Islet precursor cell (in vitro differentiated cells): ENCODE measurements around the gene ZBTB7C.

Experiments
- DNase-seq: peaks from one replicate; pipeline ENCODE4 v3.0.0-alpha.2; 2018

Gene ZBTB7C

DNA sequence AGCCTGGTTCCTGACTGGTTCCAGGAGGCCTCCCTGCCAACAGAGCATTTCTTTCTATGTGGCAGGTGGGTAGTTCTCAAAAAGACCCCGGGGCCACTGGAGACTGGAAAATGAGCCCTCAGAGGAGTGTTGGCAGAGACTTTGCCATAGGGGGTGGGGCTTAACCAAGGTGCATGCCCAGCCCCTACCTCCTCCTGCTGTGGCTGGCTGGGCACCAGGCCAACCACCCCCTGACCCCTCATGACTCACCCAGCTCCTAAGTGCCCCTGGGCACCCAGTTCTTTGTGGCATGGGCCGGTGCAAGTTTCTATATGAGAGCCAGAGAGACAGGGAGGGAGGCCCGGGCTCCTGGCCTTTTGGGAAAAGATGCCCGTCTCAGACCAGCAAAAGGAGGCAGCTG is 380.5 kb downstream of the ZBTB7C start:
- no peak for DNase-seq

DNA sequence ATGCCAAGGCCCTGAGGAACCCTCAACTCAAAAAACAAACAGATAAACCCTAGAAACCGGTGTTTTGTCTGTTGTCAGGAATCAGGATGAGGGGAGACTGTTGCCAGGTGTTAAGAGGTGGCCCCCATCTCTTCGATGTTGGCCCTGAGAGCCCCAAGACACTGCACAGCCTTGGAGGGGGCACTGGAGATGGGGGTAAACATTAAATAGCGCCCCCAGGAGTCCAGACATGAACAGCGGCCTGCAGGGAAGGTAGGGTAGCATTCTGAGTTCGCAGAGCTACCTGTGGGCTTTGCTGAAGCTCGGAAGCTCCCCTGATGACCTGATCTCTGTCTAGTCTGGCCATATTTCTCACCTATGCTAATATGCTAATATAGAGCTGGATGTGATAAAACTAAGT is 381.1 kb downstream of the ZBTB7C start:
- DNase-seq, result no peak

DNA sequence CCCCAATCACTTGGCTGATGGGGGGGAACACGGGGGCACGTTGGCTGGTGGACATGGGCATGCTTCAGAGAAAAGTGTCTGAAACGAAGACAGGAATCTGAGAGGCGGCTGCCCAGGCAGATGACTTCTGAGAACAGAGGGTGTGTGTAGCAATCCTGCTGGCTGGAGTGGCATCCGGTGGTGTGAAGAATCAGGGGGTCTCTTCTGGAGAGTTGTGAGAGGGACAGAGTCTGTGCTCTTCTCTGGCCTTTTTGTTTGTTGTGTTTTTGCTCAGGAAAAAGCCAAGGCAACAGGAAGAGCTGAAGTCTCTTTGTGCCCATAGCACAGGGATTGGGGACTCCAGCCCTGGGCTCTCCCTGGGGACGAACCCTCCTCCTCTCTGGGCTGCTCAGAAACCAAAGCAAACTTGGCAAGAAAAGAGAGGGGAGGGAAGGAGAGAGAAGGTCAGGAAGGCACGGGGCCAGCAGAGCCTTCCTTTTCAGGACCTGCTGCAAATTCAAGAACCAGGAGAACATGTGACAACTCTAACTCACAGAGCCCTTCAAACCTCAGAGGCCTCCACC is 381.7 kb downstream of the ZBTB7C start:
- DNase-seq, result no peak

DNA sequence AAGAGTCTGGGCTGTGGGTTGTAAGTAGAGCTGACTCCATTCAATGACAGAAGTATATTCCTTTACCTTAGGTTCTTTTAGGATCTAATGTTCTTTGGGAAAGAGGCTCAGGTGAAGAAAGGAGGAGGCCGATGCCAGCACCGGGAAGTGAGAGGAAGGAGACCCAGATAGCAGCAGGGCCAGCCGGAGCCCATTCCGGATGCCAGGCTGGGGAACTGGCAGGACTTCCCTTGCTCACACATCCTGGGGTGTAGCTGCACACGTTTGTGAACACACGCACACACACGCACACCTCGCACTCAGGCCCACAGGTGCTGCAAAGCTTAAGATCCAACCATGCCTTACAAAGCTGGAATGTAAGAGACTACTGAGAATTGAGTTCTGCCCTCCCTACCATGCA is 383.0 kb downstream of the ZBTB7C start:
- DNase-seq, result peak; percentile 34

DNA sequence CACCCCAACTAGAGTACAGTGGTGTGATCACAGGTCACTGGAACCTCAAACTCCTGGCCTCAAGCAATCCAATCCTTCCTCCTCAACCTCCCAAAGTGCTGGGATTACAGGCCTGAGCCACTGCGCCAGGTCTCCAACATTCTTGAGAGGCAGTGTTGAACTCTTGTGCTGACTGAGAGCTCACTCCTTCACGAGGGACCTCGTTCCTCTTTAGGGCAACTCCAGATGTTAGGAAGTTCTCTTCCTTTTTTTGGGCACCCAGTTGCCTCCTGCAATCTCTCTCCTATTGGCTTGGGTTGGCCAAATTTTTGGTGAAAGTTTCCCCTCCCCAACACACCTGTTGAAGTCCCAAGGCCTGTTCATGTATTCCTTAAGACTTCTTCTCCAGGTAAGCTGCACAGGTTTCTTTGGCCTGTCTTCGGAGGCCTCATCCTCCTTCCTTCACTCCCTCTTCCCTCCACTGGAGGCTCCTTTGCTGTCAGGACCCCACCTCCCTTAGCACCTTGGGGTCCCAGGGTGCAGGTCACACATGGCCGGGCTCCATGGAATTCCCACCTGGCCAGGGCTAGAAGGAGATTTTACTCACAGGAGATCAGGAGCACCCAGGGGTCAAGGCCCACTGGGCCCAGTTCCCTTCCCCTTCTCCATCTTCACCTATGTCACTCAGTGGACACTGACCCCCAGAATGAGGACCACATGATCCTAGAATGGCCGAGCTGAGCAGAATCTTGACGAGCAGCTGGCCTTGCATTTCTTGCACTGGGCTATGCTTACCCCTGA is 384.1 kb downstream of the ZBTB7C start:
- DNase-seq, result no peak

DNA sequence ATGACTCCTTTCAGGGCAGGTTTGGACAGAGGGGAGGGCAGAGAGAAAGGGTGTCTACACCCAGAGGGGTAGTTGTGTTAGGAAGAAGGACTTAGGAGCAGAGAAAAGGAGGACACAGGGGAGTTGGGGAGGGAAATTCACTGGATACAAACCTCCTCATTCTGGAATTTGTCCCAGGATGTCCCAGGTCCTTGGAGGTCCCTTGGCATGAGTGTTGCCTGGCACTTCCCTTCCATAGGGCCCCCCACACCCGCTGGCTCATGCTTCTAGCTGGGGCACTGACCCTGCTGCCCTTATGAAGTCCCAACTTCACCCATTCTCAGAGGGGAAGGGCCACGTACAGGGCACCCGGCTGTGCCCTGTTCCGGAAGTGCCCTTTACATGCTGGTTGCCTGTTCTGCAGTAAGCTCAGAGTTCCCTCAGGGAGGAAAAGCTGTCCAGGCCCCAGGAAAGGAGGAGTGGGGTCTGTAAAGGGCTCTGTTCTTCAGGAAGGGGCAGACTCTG is 385.1 kb downstream of the ZBTB7C start:
- peak; percentile 44 for DNase-seq

DNA sequence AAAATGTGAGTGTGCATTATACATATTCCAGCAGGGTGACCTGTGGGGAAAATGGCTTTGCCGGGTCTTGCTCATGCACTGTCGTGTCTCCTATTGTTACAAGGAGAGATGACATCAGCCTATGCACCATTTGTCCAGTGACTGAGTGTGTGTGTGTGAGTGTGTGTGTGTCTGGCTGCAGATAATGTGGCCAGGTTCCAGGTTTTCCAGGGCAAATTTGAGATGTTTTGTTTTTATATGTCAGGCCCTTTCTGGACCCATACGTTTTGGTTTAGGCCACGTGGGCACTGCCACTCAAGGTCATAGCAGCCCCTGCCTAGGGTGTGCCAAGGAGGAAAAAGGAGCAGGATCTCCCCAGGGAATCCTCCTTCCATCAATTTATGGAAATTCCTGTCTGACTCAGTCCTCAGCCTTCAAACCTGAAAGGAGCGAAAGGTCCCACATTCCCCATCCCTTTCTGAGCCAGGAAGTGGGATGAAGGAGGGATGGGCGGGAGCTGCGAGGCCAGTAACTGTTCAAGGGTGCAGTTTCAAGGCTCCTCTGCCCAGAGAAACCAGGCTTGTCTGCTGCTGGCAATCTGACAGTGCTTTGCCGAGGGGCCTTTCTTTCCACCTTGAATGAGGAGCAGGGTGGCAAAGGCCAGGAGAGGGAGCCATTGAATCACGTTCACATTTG is 385.7 kb downstream of the ZBTB7C start:
- DNase-seq, result peak; percentile 84

DNA sequence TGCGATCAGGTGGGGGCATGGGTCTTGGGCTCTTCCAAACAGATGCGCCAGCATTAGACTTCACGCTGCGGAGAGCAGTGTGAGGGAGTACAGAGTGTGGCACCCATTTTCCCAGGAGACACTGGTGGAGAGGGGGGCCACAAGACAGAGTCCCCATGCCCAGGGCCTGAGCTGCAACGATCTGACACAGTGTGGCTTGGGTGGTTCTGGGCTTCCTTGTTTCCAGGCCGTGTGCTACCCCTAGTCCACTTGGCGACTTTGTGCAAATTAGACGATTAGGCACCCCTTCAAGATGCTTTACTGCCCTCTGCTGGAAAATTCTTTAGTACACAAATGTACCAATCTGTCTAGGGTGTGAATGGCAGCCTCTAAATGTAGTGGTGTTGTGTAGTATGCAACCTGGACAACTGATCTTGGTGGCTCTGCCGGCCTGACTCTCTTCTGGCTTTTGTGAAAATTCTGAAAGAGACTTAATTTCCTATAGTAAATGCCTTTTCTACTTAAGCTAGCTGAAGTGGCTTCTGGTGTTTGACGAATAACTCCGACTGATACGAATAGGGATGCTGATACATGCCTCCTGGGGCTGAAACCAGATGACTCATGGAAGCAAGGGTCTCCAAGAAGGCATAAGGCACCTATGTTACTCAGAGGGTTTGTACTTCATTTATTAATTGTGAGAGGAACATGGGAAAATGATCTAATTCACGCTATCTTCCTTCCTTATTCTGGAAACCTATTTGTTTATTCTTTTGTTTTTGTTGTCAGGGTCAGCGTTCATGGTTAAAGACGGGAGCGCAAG is 386.5 kb downstream of the ZBTB7C start:
- DNase-seq, result peak; percentile 67

DNA sequence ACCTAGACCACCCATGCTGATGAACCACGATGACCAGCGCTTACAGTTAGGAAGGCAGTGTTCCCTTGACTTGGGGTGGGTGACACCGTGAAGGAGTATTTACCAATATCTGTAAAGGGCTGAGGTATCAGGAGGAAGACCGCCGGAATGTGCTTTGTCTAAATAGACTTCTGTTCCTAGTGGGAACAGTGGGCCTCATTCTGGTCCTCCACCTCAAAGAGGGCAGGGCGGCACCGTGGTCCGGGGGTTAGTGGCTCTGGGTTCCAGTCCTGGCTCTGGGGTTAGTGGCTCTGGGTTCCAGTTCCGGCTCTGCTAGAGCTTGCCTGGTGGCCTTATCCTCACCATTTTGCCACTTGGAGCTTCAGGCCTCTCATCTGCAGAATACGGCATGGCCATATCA is 387.2 kb downstream of the ZBTB7C start:
- peak; percentile 37 for DNase-seq

DNA sequence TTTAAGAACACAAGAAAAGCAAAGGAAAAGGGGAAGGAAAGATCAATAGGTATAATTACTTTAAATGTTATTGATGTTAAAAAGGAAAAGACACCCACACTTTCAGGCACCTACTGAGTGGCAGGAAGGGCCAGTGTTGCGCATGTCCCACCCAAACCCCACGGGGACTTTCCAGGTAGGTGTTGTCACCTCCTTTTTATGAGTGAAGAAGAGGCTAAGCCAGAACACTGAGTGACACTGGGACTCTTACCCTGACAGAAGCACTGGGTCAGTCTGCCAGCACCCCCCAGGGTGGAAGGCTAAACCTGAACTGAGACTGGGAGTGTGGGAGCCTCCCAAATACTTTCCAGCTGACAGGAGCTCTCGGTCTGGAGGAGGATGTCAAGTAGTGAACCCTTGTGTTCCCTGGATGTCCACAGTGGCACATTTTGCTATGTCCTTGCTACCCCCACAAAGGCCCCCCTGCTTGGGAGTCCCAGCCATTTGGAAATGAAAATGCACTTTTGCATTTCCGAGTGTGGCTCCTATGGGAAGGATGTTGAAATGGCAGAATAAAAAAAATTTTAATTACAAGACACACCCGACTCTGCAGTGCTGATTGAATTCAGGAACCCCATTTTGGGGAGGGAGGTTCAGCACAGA is 387.8 kb downstream of the ZBTB7C start:
- DNase-seq, result peak; percentile 43

DNA sequence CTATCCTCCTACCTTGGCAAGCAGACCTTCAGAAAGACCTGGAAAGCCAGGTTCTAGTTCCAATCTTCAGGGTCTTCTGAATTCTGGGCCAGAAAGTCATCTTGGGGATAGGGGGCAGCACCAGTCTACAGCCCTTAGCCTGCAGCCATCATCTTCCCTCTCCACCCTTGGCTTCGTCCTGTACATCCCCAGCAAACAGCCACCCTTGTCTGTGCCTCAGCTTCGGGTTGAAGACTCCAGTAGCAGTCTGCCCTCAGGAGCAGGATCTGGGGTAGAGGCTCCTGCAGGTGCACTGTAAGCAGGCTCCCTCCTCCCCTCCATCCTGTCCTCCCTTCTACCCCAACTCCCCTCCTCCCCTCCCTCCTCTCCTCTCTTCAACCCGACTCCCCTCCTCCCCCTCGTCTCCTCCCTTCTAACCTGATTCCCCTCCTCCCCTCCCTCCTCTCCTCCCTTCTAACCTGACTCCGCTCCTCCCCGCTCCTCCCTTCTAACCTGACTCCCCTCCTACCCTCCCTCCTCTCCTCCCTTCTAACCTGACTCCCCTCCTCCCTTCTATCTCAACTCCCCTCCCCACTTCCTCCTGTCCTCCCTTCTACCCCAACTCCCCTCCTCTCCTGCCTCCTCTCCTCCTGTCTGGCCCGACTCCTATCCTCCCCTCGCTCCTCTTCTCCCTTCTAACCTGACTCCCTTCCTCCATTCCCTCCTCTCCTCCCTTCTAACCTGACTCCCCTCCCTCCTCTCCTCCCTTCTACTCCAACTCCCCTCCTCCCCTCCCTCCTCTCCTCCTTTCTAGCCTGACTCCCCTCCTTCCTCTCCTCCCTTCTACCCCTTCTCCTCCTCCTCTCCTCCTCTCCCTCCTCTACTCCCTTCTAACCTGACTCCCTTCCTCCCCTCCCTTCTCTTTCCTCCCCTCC is 388.6 kb downstream of the ZBTB7C start:
- peak; percentile 31 for DNase-seq

DNA sequence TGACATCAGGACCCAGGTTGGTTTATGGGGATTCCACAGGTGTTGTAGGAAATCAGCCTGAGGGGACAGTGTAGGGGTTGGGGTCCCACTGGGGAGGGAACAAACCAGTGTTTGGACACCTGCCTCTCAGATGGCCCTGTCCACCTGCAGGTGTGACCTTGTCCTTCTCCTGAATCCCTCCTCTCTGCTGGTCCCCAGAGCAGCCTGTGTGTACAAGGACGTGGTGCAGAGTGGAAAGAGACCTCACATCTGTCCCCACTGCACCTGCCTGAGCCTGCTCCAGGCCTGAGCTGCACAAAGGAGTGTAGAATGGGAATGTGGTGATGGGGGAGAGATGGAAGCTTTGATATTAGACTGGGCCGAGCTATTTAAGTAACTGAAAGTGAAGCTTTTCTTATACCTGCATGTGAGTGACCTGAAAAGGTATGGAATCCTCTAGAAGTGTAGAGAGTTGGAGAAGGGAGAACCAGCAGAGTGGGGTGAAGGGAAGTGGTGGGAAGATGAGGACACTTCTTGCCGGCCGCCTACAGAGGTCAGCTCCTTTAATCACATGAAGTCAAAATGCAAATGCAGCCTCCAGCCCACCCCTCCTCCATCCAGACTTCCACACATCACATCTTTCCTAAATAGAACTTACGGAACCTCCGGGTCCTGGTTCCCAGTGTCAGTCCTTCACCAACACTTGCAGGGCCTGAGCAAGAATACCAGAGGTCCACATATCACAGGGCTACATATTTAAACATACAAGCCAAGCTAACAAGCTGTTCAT is 389.4 kb downstream of the ZBTB7C start:
- DNase-seq, result peak; percentile 37

DNA sequence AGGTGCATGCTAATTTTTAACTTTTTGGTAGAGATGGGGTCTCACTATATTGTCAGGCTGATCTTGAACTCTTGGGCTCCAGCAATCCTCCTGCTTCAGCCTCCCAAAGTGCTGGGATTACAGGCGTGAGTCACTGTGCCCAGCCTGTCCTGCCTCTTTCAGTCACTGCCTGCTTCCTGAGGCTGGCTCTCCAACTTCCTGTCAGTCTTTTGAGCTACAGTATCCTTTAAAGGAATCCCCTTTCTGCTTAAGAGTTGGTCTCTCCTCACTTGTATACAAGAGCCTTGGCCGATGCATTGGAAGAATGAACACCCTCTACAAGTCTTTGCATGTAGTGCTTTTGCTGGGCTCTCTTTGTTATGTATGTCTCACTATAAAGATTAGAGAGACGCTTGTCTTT is 390.3 kb downstream of the ZBTB7C start:
- peak; percentile 57 for DNase-seq

DNA sequence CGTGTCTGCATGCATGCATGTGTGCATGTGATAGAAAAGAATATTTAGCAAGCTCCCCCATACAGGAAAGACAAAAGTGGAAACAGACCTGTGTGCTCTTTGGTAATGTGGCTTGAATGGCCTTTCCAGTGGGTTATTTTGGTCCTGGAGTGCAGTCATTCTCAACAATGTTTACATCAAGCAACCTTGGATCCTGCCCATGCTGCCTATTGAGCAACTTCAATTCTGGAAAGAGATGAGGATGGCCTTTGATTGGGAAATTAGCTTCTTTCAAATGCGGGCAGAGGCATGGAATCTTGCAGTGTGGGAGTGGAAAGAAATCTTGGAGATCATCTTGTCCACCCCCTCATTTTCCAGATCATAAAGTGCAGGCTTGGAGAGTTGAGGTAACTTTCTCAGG is 391.5 kb downstream of the ZBTB7C start:
- peak; percentile 12 for DNase-seq

DNA sequence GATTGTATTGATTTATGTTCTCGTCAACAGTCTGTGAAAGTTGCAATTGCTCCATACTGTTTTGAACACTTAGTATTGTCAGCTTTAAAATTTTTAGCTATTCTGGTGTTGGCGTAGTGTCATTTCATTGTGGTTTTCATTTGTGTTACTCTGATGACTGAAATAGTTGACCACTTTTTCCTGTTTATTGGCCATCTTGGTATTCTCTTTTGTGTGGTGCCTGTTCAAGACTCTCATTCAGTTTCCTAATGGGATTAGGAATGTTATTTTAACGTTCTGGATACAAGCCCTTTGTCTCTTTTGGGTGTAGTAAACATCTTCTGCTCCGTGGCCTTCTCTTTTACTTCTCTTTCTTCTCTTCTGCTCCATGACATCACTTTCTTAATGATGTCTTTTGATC is 396.0 kb downstream of the ZBTB7C start:
- DNase-seq, result no peak

DNA sequence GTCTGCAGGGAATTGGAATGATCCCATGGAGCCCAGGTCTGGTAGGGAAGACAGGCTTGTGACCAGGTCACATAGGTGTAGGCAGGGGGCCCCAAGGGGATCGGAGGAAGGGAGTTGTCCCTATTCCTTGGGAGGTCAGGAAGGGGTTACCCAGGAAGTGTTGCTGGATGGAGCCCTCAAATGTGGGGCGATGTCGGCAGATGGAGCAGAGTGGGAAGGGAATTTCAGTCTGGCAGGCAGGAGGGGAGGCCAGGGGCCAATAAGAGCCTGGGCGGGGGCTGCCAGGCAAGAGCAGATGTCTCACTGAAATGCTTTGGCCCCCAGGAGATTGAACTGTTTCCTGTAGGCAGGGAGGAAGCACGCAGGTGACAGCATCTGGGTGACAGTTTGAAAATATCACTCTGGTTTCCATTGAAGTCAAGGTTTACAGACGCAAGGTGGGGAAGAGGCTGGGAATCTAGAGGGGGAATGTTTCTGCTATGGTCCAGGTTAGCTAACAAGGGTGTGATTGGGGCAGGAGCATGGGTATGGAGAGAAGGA is 397.2 kb downstream of the ZBTB7C start:
- DNase-seq, result peak; percentile 35

DNA sequence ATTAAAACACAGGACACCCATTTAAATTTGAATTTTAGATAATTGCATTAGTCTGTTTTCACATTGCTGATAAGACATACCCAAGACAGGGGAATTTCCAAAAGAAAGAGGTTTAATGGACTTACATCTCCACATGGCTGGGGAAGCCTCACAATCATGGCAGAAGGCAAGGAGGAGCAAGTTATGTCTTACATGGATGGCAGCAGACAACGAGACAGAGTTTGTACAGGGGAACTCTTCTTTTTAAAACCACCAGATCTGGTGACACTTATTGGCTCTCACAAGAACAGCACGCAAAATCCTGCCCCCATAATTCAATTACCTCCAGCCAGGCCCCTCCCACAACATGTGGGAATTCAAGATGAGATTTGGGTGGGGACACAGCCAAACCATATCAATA is 398.9 kb downstream of the ZBTB7C start:
- DNase-seq, result peak; percentile 4

DNA sequence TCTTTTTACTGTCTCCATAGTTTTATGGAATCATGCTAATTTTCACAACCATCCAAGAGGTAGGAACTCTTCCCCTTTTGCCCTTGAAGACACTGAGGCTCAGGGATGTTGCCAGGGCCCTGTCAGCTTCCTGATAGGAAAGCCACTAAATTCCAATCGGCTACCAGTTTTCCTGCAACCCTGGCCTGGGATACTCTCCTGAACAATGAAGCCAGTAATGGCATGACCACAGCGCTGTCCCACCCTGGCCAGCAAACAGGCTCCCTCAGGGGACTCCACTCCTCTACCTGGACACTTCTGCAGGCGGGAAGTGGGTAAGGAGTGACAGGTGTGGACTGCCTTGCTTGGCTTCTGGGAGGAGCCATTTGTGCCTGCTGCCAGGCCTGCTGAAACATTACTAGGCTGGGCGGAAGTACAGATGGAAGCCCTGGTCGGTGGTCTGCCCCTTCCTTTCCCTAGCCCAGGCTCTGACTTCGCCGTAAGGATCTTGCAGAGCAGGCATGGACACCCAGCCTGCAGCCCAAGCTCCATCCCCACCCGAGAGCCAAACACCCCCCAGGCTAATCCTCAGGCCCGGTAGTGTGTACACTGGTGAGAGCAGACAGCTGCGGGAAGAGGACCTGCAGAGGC is 400.0 kb downstream of the ZBTB7C start:
- peak; percentile 55 for DNase-seq

DNA sequence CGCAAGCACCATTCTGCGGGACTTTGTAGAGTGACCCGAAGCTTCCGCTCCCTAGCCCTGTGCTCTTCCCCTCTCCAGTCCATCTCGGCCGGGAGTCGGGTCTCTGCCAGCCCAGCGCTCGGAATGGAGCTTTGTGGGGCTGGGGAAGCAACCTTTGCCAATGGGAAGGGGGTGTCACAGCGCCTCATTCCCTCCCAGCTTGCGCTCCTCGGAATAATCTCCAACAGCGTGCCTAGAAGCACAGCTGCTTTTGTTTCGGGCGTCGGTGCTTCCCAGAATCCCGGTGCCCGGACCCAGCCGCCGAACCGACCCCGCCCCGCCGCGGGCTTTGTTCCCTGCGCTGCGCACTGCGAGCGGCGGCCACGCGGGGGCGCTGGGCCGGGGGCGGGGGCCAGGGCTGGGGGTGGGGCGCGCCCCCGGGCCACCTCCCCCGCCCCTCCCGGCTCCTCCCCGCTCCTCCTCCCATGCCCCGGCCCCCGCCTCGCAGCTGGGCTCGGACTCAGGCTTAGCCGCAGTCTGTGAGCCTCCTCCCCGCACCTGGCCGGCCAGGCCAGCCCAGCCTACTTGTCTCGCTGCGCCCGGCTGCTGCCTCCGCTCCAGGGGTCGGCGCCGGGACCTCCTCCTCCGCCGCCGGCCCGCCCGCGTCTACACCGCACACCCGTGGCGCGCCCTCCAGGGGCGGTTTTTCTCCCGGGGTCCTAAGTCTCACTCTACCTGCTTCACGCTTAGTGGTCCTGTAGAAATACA is 401.1 kb downstream of the ZBTB7C start:
- peak; percentile 96 for DNase-seq
